HCT116 (cell line): ENCODE measurements around the gene FA2H. TPM values are rescaled to one million over a fixed set of nuclear protein-coding genes. Genes with fewer than 3 reads are reported as not detected.

ENCODE experiments used
- ATAC-seq: fragments of 200-7000 bp; cut with Tn5 transposase; 2 replicates; pipeline ENCODE4 v1.9.1; 2020; ENCODE audit warnings: mild to moderate bottlenecking, moderate library complexity
- BruUV-seq: library from RNA; stranded (reverse); fragments of 400-500 nt; replicated peaks from 2 replicates; lab custom pipeline; 2021; lab: Mats Ljungman, UMichigan
- CTCF ChIA-PET: fragments of 300-600 bp; sonication (Branson Sonifier 250); formaldehyde crosslinking; loops from one replicate; lab custom pipeline; 2021; ENCODE audit warnings: antibody characterized with exemption; lab: Charles Lee
- POLR2A ChIA-PET: fragments of 300-600, 350-600 bp; sonication (Branson Sonifier 250); formaldehyde crosslinking; loops from one replicate; lab custom pipeline; 2021; ENCODE audit warnings: antibody characterized with exemption; lab: Charles Lee
- RAD21 ChIA-PET, 2 experiments: fragments of 300-600 bp; sonication (Branson Sonifier 250); formaldehyde crosslinking; loops; one replicate each; lab custom pipeline; 2023; ENCODE audit warnings: low total read pairs in 2 of 2; ENCODE audit not compliant: uncharacterized antibody in 2 of 2, unreplicated experiment in 2 of 2, low non-redundant PET in 1 of 2; lab: Charles Lee
- DNase-seq: peaks from one replicate; pipeline ENCODE4 v3.0.0-alpha.2; 2010; ENCODE audit warnings: low read depth, low spot score
- H2AFZ ChIP-seq: fragments of 200-600 bp; shearing (Covaris generic), sonication (generic); 2 replicates; pipeline ENCODE4 v1.6.1; 2017; ENCODE audit warnings: low read depth, mixed run types, mixed read lengths, antibody characterized with exemption, low read length; ENCODE audit not compliant: poor library complexity, severe bottlenecking
- H3K27ac ChIP-seq: 2 replicates; pipeline ENCODE4 v1.5.1; 2012; ENCODE audit warnings: low read depth, low read length
- H3K27me3 ChIP-seq: fragments of 200-600 bp; sonication (generic); 2 replicates; pipeline ENCODE4 v1.6.1; 2016; ENCODE audit warnings: mixed run types, low read length, mixed read lengths; ENCODE audit not compliant: insufficient read depth
- H3K36me3 ChIP-seq, 2 experiments: fragments of 200-500 bp in 1 of 2; fragments of 200-600 bp in 1 of 2; sonication (Bioruptor generic) in 1 of 2; sonication (generic) in 1 of 2; 2 replicates each; pipeline versions ENCODE4 v1.5.1 to v1.6.1; 2014 to 2016; ENCODE audit warnings: low read length in 2 of 2, inconsistent platforms in 1 of 2, mixed read lengths in 1 of 2, mixed run types in 1 of 2; ENCODE audit not compliant: insufficient read depth in 2 of 2, control insufficient read depth in 1 of 2
- H3K4me1 ChIP-seq, 2 experiments: fragments of 200-600 bp in 1 of 2; sonication (generic) in 1 of 2; 2 replicates each; pipeline versions ENCODE4 v1.5.1 to v1.6.1; 2012 to 2017; ENCODE audit warnings: low read length in 2 of 2, inconsistent platforms in 1 of 2, mild to moderate bottlenecking in 1 of 2, mixed read lengths in 1 of 2, mixed run types in 1 of 2, moderate library complexity in 1 of 2; ENCODE audit not compliant: insufficient read depth in 2 of 2, control insufficient read depth in 1 of 2
- H3K4me2 ChIP-seq: fragments of 200-600 bp; sonication (generic); 2 replicates; pipeline ENCODE4 v1.6.1; 2017; ENCODE audit warnings: mixed run types, low read length, mixed read lengths
- H3K4me3 ChIP-seq, 2 experiments: fragments of 200-600 bp in 1 of 2; sonication (generic) in 1 of 2; replicated peaks in 1 of 2; 2 replicates each; pipeline ENCODE4 v1.5.1; 2011 to 2016; ENCODE audit warnings: low read length in 2 of 2, control low read depth in 1 of 2, low read depth in 1 of 2, mild to moderate bottlenecking in 1 of 2, mixed read lengths in 1 of 2, mixed run types in 1 of 2
- H3K79me2 ChIP-seq: fragments of 200-600 bp; sonication (generic); 2 replicates; pipeline ENCODE4 v1.6.1; 2017; ENCODE audit warnings: mild to moderate bottlenecking, mixed run types, low read length, moderate library complexity, mixed read lengths; ENCODE audit not compliant: insufficient read depth
- H3K9ac ChIP-seq: fragments of 200-600 bp; sonication (generic); 2 replicates; pipeline ENCODE4 v1.6.1; 2016; ENCODE audit warnings: low read length, mixed read lengths
- H3K9me2 ChIP-seq: fragments of 200-600 bp; sonication (generic), shearing (Covaris generic); 2 replicates; pipeline ENCODE4 v1.6.1; 2017; ENCODE audit warnings: mixed run types, mild to moderate bottlenecking, moderate library complexity; ENCODE audit not compliant: insufficient read depth
- H3K9me3 ChIP-seq, 2 experiments: fragments of 200-500 bp in 1 of 2; fragments of 200-600 bp in 1 of 2; sonication (Bioruptor generic) in 1 of 2; sonication (generic) in 1 of 2; 2 replicates each; pipeline ENCODE4 v1.6.1; 2014 to 2017; ENCODE audit warnings: low read length in 2 of 2, mixed read lengths in 2 of 2, inconsistent platforms in 1 of 2, low read depth in 1 of 2, mild to moderate bottlenecking in 1 of 2, mixed run types in 1 of 2, moderate library complexity in 1 of 2; ENCODE audit not compliant: control insufficient read depth in 1 of 2, insufficient read depth in 1 of 2
- H4K20me1 ChIP-seq: fragments of 200-600 bp; sonication (generic), shearing (Covaris generic); 2 replicates; pipeline ENCODE4 v1.6.1; 2017; ENCODE audit warnings: mixed run types, mild to moderate bottlenecking, moderate library complexity; ENCODE audit not compliant: insufficient read depth
- CBX3 ChIP-seq: IDR thresholded peaks from 2 replicates; pipeline ENCODE4 v1.6.1; 2012; ENCODE audit warnings: low read depth
- CTCF ChIP-seq, 3 experiments: fragments of 200-600 bp in 1 of 3; sonication (generic) in 1 of 3; IDR thresholded peaks in 2 of 3; conservative IDR thresholded peaks in 1 of 3; 2 replicates each; pipeline ENCODE4 v1.5.1; 2012 to 2017; ENCODE audit warnings: low read depth in 2 of 3, low read length in 2 of 3, antibody characterized with exemption in 1 of 3, borderline replicate concordance in 1 of 3, control low read depth in 1 of 3, mild to moderate bottlenecking in 1 of 3, mixed read lengths in 1 of 3, mixed run types in 1 of 3, moderate library complexity in 1 of 3; ENCODE audit not compliant: insufficient read depth in 1 of 3
- EGR1 ChIP-seq: IDR thresholded peaks from 2 replicates; pipeline ENCODE4 v1.6.1; 2012; ENCODE audit warnings: low read depth
- ELF1 ChIP-seq: IDR thresholded peaks from 2 replicates; pipeline ENCODE4 v1.6.1; 2012; ENCODE audit warnings: low read depth, borderline replicate concordance
- EZH2 ChIP-seq: fragments of 200-600 bp; sonication (generic); IDR thresholded peaks from 2 replicates; pipeline ENCODE4 v1.6.1; 2017; ENCODE audit warnings: antibody characterized with exemption, mixed run types
- JUND ChIP-seq: IDR thresholded peaks from 2 replicates; pipeline ENCODE4 v1.6.1; 2012
- MAX ChIP-seq: IDR thresholded peaks from 2 replicates; pipeline ENCODE4 v1.6.1; 2012
- RAD21 ChIP-seq: IDR thresholded peaks from 2 replicates; pipeline ENCODE4 v1.6.1; 2012; ENCODE audit warnings: low read depth, mild to moderate bottlenecking
- REST ChIP-seq: IDR thresholded peaks from 2 replicates; pipeline ENCODE4 v1.6.1; 2012; ENCODE audit warnings: low read depth
- SIN3A ChIP-seq: IDR thresholded peaks from 2 replicates; pipeline ENCODE4 v1.6.1; 2012; ENCODE audit warnings: low read depth
- TCF7L2 ChIP-seq: IDR thresholded peaks from 2 replicates; pipeline ENCODE4 v1.7.0; 2011; ENCODE audit warnings: borderline replicate concordance, inconsistent platforms; ENCODE audit not compliant: insufficient read depth, insufficient read length; ENCODE audit errors: extremely low read depth
- YY1 ChIP-seq: IDR thresholded peaks from 2 replicates; pipeline ENCODE4 v1.6.1; 2011; ENCODE audit warnings: low read length, low read depth, moderate library complexity, mild to moderate bottlenecking; ENCODE audit not compliant: insufficient replicate concordance; ENCODE audit errors: extremely low read depth
- ZNF274 ChIP-seq: fragments of 200-500 bp; sonication (Bioruptor generic); IDR thresholded peaks from 2 replicates; pipeline ENCODE4 v1.6.1; 2014; ENCODE audit warnings: mild to moderate bottlenecking, low read depth, low read length, inconsistent platforms
- intact Hi-C: fragments of 100-400 bp; cut with micrococcal nuclease; formaldehyde crosslinking; loops from 2 replicates; pipeline ENCODE4 v1.10.0; 2022
- total RNA-seq: library from RNA; stranded (reverse); gene quantifications from one replicate; pipeline ENCODE4 v1.2.1, GENCODE V29; 2021; ENCODE audit not compliant: unreplicated experiment
- TF ChIP-seq, protein P1 (sequence below): IDR thresholded peaks from 2 replicates; pipeline ENCODE4 v1.6.1; 2012
- TF ChIP-seq, protein P2 (sequence below): IDR thresholded peaks from 2 replicates; pipeline ENCODE4 v1.6.1; 2011; ENCODE audit warnings: mild to moderate bottlenecking, low read length, moderate library complexity; ENCODE audit not compliant: insufficient replicate concordance; ENCODE audit errors: extremely low read depth

FA2H gene
- total RNA-seq, 1 experiment from 2014 or later = 11.1 TPM

- Histone ChIP-seq H3K4me2 (no peak overlapping the region), H3K9me2 (no peaks in the 10 kb centered on the region), H3K4me1 (no peaks in the 10 kb centered on the region), H3K4me3 (no peak overlapping the region), H3K27me3 (no peaks in the 10 kb centered on the region), H4K20me1 (no peaks in the 10 kb centered on the region), H3K79me2 (no peaks in the 10 kb centered on the region), H3K27ac (no peak overlapping the region), H3K9ac (no peak overlapping the region), H2AFZ (no peak overlapping the region)
- ChIA-PET POLR2A (no interaction called here), RAD21 (no interaction called here), CTCF (no interaction called here)
- DNase-seq (no peak), ATAC-seq (no peak)
- intact Hi-C loops = no loop called here
- TF ChIP-seq CBX3 (no peak), ELF1 (no peak), TCF7L2 (no peak), JUND (no peak), SIN3A (no peak), YY1 (no peak), EGR1 (no peak), RAD21 (no peak), EZH2 (no peak), MAX (no peak), REST (no peak), ZNF274 (no peak), CTCF (IDR thresholded peaks at IDR 0.05 in 2 of 3, conservative IDR thresholded peaks at IDR 0.05 in 1 of 3; ENCODE audit: borderline replicate concordance in 1 of 3, insufficient read depth in 1 of 3, low read depth in 2 of 3, low read length in 2 of 3) (no peak)
- TF ChIP-seq, protein P1, sequence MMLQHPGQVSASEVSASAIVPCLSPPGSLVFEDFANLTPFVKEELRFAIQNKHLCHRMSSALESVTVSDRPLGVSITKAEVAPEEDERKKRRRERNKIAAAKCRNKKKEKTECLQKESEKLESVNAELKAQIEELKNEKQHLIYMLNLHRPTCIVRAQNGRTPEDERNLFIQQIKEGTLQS = no peak
- TF ChIP-seq, protein P2, sequence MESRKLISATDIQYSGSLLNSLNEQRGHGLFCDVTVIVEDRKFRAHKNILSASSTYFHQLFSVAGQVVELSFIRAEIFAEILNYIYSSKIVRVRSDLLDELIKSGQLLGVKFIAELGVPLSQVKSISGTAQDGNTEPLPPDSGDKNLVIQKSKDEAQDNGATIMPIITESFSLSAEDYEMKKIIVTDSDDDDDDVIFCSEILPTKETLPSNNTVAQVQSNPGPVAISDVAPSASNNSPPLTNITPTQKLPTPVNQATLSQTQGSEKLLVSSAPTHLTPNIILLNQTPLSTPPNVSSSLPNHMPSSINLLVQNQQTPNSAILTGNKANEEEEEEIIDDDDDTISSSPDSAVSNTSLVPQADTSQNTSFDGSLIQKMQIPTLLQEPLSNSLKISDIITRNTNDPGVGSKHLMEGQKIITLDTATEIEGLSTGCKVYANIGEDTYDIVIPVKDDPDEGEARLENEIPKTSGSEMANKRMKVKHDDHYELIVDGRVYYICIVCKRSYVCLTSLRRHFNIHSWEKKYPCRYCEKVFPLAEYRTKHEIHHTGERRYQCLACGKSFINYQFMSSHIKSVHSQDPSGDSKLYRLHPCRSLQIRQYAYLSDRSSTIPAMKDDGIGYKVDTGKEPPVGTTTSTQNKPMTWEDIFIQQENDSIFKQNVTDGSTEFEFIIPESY = no peak
- TF ChIP-seq, all 23 proteins: peak for 0
- H3K9me3 ChIP-seq = no peaks in the 10 kb centered on the region; a peak in 1 of 4 replicates
- H3K36me3 ChIP-seq = no peaks in the 10 kb centered on the region
- no TSS peak for BruUV-seq
Measured at GRCh38 chr16:74792225-74792624, 17.6 kb upstream of the FA2H start.
